Spleen (tissue), 11 donors: ENCODE measurements around the gene MX1. TPM values are rescaled to one million over a fixed set of nuclear protein-coding genes. Genes with fewer than 3 reads are reported as not detected.

Experiments
- DNase-seq: peaks from one replicate; pipeline ENCODE4 v3.0.0-alpha.2; 2020
- H3K27ac ChIP-seq, 8 donors: fragments of 200-600 bp; sonication (generic) in 7 of 8; 1 replicate in 4 of 8; 2 replicates in 4 of 8; pipeline versions ENCODE4 v1.5.0 to v1.8.0; 2016 to 2021; ENCODE audit warnings: inconsistent platforms in 4 of 8, mild to moderate bottlenecking in 4 of 8, moderate library complexity in 1 of 8
- H3K27me3 ChIP-seq, 7 donors: fragments of 200-600 bp; sonication (generic) in 6 of 7; replicated peaks in 1 of 7; 1 replicate in 4 of 7; 2 replicates in 3 of 7; pipeline versions ENCODE4 v1.5.0 to v1.8.0; 2016 to 2021; ENCODE audit warnings: inconsistent platforms in 3 of 7, mild to moderate bottlenecking in 1 of 7
- H3K36me3 ChIP-seq, 6 donors: fragments of 200-600 bp; sonication (generic) in 5 of 6; 1 replicate in 4 of 6; 2 replicates in 2 of 6; pipeline versions ENCODE4 v1.5.0 to v1.8.0; 2016 to 2021; ENCODE audit warnings: inconsistent platforms in 2 of 6
- H3K4me1 ChIP-seq, 6 donors: fragments of 200-600 bp; sonication (generic) in 5 of 6; 1 replicate in 3 of 6; 2 replicates in 3 of 6; pipeline versions ENCODE4 v1.5.0 to v1.8.0; 2016 to 2021; ENCODE audit warnings: inconsistent platforms in 3 of 6
- H3K4me3 ChIP-seq, 8 donors: fragments of 200-600 bp; sonication (generic) in 7 of 8; 1 replicate in 4 of 8; 2 replicates in 4 of 8; pipeline versions ENCODE4 v1.5.0 to v1.8.0; 2016 to 2021; ENCODE audit warnings: inconsistent platforms in 4 of 8, mild to moderate bottlenecking in 4 of 8, moderate library complexity in 2 of 8
- H3K9me3 ChIP-seq, 8 donors: fragments of 200-600 bp; sonication (generic) in 7 of 8; 1 replicate in 4 of 8; 2 replicates in 4 of 8; pipeline versions ENCODE4 v1.5.0 to v1.8.0; 2016 to 2021; ENCODE audit warnings: inconsistent platforms in 4 of 8
- CTCF ChIP-seq, 11 experiments: fragments of 200-600 bp in 7 of 11; fragments of 450-650 bp in 4 of 11; sonication (generic) in 4 of 11; IDR thresholded peaks in 8 of 11; conservative IDR thresholded peaks in 3 of 11; 1 replicate in 7 of 11; 2 replicates in 4 of 11; pipeline versions ENCODE4 v1.4.0 to v1.8.0; 2016 to 2021; ENCODE audit warnings: antibody characterized with exemption in 11 of 11, inconsistent platforms in 4 of 11, mild to moderate bottlenecking in 1 of 11
- POLR2A ChIP-seq, 3 donors: fragments of 450-650 bp; IDR thresholded peaks; one replicate each; pipeline ENCODE4 v1.5.1; 2017; ENCODE audit warnings: antibody characterized with exemption in 3 of 3, mild to moderate bottlenecking in 1 of 3
- POLR2AphosphoS5 ChIP-seq, 3 donors: sonication (generic); formaldehyde crosslinking; IDR thresholded peaks; one replicate each; pipeline ENCODE4 v1.5.1; 2017; ENCODE audit warnings: antibody characterized with exemption in 3 of 3
- WGBS, 5 donors: extraction: QIAGEN DNeasy Blood & Tissue Kit in 3 of 5; methylation state at CpG; one replicate each; pipeline versions ENCODE4 v1.1.5 to v1.1.7; 2013 to 2018; 5-methylcytosine and 5-hydroxymethylcytosine counted together
- intact Hi-C: fragments of 100-400 bp; cut with DNase I; formaldehyde crosslinking; loops from one replicate; pipeline ENCODE4 v1.15.0; 2023; ENCODE audit warnings: low total_unique reads
- polyA plus RNA-seq, 3 donors: library from polyadenylated mRNA; stranded (reverse); fragments of 200-250 nt; gene quantifications; one replicate each; pipeline ENCODE4 v1.2.1, GENCODE V29; 2013
- total RNA-seq, 7 donors: library from RNA; depleted of rRNA in 3 of 7; stranded (reverse); fragments of >200 nt in 3 of 7; fragmentation: NEBNext Ultra II Directional in 4 of 7; extraction: Animal tissue kit (Norgen Biotek cat#: 25700) in 4 of 7; gene quantifications; one replicate each; pipeline versions ENCODE4 v1.1.0 to v1.2.1, GENCODE V29; 2016 to 2021
- donor health status: healthy with polysubstance abuse.
- donor health status: DM: no; HTN: no; CAD: no; lungs with moderate emphysema.
- donor health status: DM: no; HTN: no; CAD: no.
- donor health status: Bipolar disorder and iron deficiency.
- donor health status: healthy.
- donor health status: DM: no; HTN: no; CAD: no.
- donor health status: DM: yes; HTN: yes; CAD: no.

MX1 gene
- total and polyA plus RNA-seq, 10 donors = 32.8 to 148 (median 90.1) TPM

GRCh38 chr21:41465176-41465781 is 39.2 kb downstream of the MX1 start:
- peaks cover 0 to 15% (median 2%) of the 10 kb centered on the region in 6 donors for H3K4me1 ChIP-seq
- intact Hi-C loops = no loop called here
- TF ChIP-seq POLR2AphosphoS5 (IDR thresholded peaks at IDR 0.05) = no peak
- no peak for TF ChIP-seq CTCF (IDR thresholded peaks at IDR 0.05 in 8 of 11, conservative IDR thresholded peaks at IDR 0.05 in 3 of 11)
- no peak overlapping the region for H3K4me3 ChIP-seq
- no peak overlapping the region for H3K27ac ChIP-seq
- peaks cover 0 to 5% (median 0%) of the 10 kb centered on the region in 8 donors for H3K9me3 ChIP-seq
- no peaks in the 10 kb centered on the region for H3K36me3 ChIP-seq
- WGBS, 5 donors = 78 to 82% (median 80%) methylated on average over 3 to 4 of the region's 4 CpGs
- H3K27me3 ChIP-seq = peaks cover 0 to 24% (median 0%) of the 10 kb centered on the region in 7 donors
- no peak for DNase-seq

DNA sequence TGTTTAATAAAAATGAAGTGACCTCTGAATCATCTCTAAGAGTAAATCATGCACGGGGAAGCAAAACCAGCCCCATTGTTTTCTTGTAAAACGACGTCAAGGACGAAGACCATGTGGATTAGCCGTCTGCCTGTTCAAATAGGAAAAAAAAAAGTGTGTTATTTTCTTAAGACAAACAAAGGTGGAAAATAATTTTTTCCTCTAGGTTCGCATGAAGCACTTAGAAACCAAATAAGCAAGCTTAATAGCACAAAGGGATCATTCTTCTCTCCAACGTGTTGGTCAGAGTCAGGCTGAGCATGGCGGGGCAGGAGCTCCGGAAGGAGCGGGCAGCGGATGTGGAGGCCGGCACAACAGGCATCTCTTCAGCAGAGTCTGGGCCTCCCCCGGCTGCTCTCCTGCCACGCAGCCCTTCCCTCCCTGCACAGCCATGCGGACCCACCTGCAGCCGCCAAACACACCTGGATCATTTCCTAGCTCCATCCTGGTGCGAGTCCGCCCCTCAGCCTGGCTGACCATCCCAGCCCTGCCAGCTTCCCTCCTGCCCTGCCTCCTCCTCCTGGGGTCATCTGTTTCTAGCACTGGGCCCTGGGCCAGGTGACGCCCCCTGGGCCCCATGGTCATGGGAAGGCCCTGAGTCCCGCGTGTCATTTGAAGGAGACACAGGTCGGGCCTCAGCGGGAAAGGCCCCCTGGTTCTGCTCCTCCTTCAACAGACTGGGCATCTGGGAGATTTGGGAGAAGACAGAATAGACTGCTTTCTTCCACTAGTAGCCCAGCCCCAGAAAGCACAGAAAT is 40.2 kb downstream of the MX1 start:
- DNase-seq = no peak

DNA sequence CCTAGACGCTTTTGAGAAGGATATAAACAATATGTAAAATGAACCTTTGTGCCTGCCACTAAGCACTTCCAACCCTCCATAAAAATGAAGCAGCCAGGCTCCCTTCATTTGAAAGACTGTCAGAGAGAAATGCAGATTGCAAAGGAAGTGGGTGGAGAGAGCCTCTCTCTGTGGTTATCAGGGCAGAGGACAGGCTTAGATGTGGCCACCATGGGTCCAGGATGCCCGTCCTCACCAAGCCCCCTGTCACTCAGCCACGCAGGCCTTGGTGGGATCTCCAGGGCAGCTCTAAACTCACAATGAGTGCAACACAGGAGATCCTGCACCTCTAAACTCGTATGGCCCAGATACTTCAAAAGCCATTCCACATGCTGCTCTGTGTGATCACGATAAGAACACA is 44.0 kb downstream of the MX1 start:
- intact Hi-C loops = no loop called here

More for the DNA sequence above, 40.2 kb downstream of the MX1 start:
- Histone ChIP-seq H3K4me1 (peaks cover 0 to 6% (median 2%) of the 10 kb centered on the region in 6 donors), H3K27me3 (peaks cover 0 to 33% (median 0%) of the 10 kb centered on the region in 7 donors), H3K36me3 (no peaks in the 10 kb centered on the region), H3K27ac (no peak overlapping the region), H3K4me3 (no peak overlapping the region), H3K9me3 (peaks cover 0 to 5% (median 0%) of the 10 kb centered on the region in 8 donors)
- intact Hi-C loops = no loop called here
- TF ChIP-seq POLR2A (IDR thresholded peaks at IDR 0.05) (no peak), CTCF (IDR thresholded peaks at IDR 0.05 in 8 of 11, conservative IDR thresholded peaks at IDR 0.05 in 3 of 11) (no peak), POLR2AphosphoS5 (IDR thresholded peaks at IDR 0.05) (no peak)
- WGBS, 5 donors = 86 to 94% (median 90%) methylated on average over 23 of the region's 23 CpGs

More for the DNA sequence above, 44.0 kb downstream of the MX1 start:
- no peaks in the 10 kb centered on the region for H3K36me3 ChIP-seq
- TF ChIP-seq CTCF (IDR thresholded peaks at IDR 0.05 in 8 of 11, conservative IDR thresholded peaks at IDR 0.05 in 3 of 11) (no peak), POLR2AphosphoS5 (IDR thresholded peaks at IDR 0.05) (no peak), POLR2A (IDR thresholded peaks at IDR 0.05) (no peak)
- WGBS, 5 donors = 31 to 44% (median 34%) methylated on average over 5 of the region's 5 CpGs
- no peaks in the 10 kb centered on the region for H3K9me3 ChIP-seq
- no peak overlapping the region for H3K4me3 ChIP-seq
- H3K4me1 ChIP-seq = no peaks in the 10 kb centered on the region
- H3K27me3 ChIP-seq = peaks cover 0 to 58% (median 0%) of the 10 kb centered on the region in 7 donors
- H3K27ac ChIP-seq = no peak overlapping the region
- DNase-seq = no peak
